Ascending aorta (tissue), 2 donors: Measurements from ENCODE around the gene ZNF800. TPM values are rescaled to one million over a fixed set of nuclear protein-coding genes. Genes with fewer than 3 reads are reported as not detected.

Experiments used
- DNase-seq, 2 donors: peaks; one replicate each; pipeline ENCODE4 v3.0.0-alpha.2; 2019; ENCODE audit warnings: low spot score in 2 of 2
- H3K27ac ChIP-seq, 2 donors: fragments of 200-600 bp; sonication (generic); one replicate each; pipeline ENCODE4 v1.5.1; 2016 to 2017; ENCODE audit warnings: mild to moderate bottlenecking in 1 of 2
- H3K27me3 ChIP-seq: fragments of 200-600 bp; sonication (generic); one replicate; pipeline ENCODE4 v1.5.1; 2017
- H3K36me3 ChIP-seq, 2 donors: fragments of 200-600 bp; sonication (generic); one replicate each; pipeline ENCODE4 v1.5.1; 2016
- H3K4me1 ChIP-seq, 2 donors: fragments of 200-600 bp; sonication (generic); one replicate each; pipeline ENCODE4 v1.5.1; 2016 to 2017; ENCODE audit warnings: mild to moderate bottlenecking in 1 of 2
- H3K4me3 ChIP-seq, 2 donors: fragments of 200-600 bp; sonication (generic); one replicate each; pipeline ENCODE4 v1.5.1; 2016 to 2017; ENCODE audit warnings: mild to moderate bottlenecking in 1 of 2
- H3K9me3 ChIP-seq, 2 donors: fragments of 200-600 bp; sonication (generic); one replicate each; pipeline ENCODE4 v1.5.1; 2016
- intact Hi-C: fragments of 100-400 bp; cut with DNase I; formaldehyde crosslinking; loops from one replicate; pipeline ENCODE4 v1.15.1; 2023
- total RNA-seq: library from RNA; depleted of rRNA; stranded (reverse); fragments of >200 nt; gene quantifications from one replicate; pipeline ENCODE4 v1.1.0, GENCODE V29; 2016
- TF ChIP-seq, protein P1 (sequence below), 3 experiments: fragments of 200-600 bp in 2 of 3; fragments of 450-650 bp in 1 of 3; sonication (generic) in 2 of 3; IDR thresholded peaks; one replicate each; pipeline ENCODE4 v1.5.1; 2016 to 2019; ENCODE audit warnings: antibody characterized with exemption in 3 of 3, mild to moderate bottlenecking in 1 of 3, moderate library complexity in 1 of 3

ZNF800 gene
- total RNA-seq, 1 donor from 2014 or later: 36.9 TPM

DNA sequence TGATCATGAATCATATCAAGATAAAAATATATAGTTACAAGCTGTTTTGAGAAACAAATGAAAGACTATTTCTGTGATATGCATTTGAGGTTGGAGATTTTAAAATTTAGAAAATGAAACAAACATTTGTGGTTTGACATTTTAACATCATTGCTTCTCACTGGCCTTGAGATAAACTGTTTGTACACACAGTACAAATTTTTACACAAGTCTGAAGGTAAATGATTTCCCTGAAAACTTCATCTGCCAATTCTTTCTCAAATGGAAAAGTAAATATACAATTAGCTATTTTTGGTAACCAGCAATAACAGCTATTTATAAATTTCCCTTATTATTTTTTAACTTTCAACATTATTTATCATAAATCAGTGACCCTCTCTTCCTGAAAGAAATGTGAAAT, 38.6 kb downstream of the ZNF800 start:
- H3K27ac ChIP-seq: no peak overlapping the region
- no peaks in the 10 kb centered on the region for H3K27me3 ChIP-seq
- H3K36me3 ChIP-seq: no peaks in the 10 kb centered on the region
- TF ChIP-seq, protein P1, sequence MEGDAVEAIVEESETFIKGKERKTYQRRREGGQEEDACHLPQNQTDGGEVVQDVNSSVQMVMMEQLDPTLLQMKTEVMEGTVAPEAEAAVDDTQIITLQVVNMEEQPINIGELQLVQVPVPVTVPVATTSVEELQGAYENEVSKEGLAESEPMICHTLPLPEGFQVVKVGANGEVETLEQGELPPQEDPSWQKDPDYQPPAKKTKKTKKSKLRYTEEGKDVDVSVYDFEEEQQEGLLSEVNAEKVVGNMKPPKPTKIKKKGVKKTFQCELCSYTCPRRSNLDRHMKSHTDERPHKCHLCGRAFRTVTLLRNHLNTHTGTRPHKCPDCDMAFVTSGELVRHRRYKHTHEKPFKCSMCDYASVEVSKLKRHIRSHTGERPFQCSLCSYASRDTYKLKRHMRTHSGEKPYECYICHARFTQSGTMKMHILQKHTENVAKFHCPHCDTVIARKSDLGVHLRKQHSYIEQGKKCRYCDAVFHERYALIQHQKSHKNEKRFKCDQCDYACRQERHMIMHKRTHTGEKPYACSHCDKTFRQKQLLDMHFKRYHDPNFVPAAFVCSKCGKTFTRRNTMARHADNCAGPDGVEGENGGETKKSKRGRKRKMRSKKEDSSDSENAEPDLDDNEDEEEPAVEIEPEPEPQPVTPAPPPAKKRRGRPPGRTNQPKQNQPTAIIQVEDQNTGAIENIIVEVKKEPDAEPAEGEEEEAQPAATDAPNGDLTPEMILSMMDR (IDR thresholded peaks at IDR 0.05): no peak
- no peak for DNase-seq
- intact Hi-C loops: no loop called here
- H3K4me3 ChIP-seq: no peak overlapping the region
- no peaks in the 10 kb centered on the region for H3K9me3 ChIP-seq
- no peaks in the 10 kb centered on the region for H3K4me1 ChIP-seq

- intact Hi-C loops: no loop called here
- Histone ChIP-seq H3K4me1 (peaks cover 0 to 2% of the 10 kb centered on the region in 2 donors), H3K27me3 (no peaks in the 10 kb centered on the region), H3K4me3 (no peak overlapping the region), H3K9me3 (no peaks in the 10 kb centered on the region), H3K27ac (no peak overlapping the region), H3K36me3 (no peaks in the 10 kb centered on the region)
- DNase-seq: no peak
- TF ChIP-seq, protein P1 (IDR thresholded peaks at IDR 0.05): no peak
These were observed 41.9 kb downstream of the ZNF800 start for GRCh38 chr7:127350586-127350985.

- intact Hi-C loops: no loop called here
These were observed 42.6 kb downstream of the ZNF800 start for GRCh38 chr7:127349881-127350280.

GRCh38 chr7:127348247-127348631, 44.3 kb downstream of the ZNF800 start:
- Histone ChIP-seq H3K27me3 (no peaks in the 10 kb centered on the region), H3K36me3 (no peaks in the 10 kb centered on the region), H3K27ac (no peak overlapping the region), H3K9me3 (no peaks in the 10 kb centered on the region), H3K4me3 (peak overlapping the region; percentile 52 to 57), H3K4me1 (peaks cover 0 to 2% of the 10 kb centered on the region in 2 donors)
- intact Hi-C loops: no loop called here
- DNase-seq: no peak
- TF ChIP-seq, protein P1 (IDR thresholded peaks at IDR 0.05): no peak

More at GRCh38 chr7:127349881-127350280, 42.6 kb downstream of the ZNF800 start:
- H3K27me3 ChIP-seq: no peaks in the 10 kb centered on the region
- H3K27ac ChIP-seq: no peak overlapping the region
- no peaks in the 10 kb centered on the region for H3K9me3 ChIP-seq
- TF ChIP-seq, protein P1 (IDR thresholded peaks at IDR 0.05): no peak
- no peak overlapping the region for H3K4me3 ChIP-seq
- peaks cover 0 to 2% of the 10 kb centered on the region in 2 donors for H3K4me1 ChIP-seq
- DNase-seq: no peak
- no peaks in the 10 kb centered on the region for H3K36me3 ChIP-seq

DNA sequence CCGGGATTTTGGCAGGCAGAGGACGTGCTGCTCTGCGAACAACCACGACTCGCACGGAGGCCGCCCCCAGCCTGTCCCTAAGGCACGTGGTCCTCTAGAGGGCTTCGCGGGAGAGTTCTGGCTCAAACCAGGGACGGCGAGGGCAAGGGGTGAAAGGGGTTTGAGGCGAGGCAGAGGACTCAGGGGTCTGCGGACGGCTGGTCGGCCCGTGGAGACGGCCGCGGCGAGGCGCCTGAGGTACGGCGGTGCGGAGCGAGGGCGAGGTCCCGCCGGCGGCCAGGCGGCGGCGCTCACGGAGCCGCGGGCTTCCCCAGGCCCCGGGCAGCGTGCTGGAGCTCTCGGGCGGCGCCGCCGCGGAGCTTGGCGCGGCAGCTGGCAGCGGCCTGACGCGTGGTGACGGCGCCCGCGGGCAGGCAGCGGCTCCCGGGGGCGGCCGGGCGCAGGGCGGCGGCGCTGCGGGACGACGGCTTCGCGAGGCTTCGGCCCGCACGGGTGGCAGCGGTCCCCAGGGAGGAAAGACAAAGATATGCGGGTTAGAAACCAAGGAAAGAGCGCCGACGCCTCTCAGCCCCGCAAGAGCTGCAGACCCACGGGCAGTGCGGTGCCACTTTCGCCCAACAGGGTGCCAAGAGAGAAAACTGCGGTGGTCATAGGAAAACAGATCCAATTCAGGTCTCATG, 44.8 kb downstream of the ZNF800 start:
- intact Hi-C loops: no loop called here
- DNase-seq: peak in 1 of 2 donors; percentile 69
- no peaks in the 10 kb centered on the region for H3K27me3 ChIP-seq
- H3K4me1 ChIP-seq: peaks cover 0 to 2% of the 10 kb centered on the region in 2 donors
- no peak overlapping the region for H3K27ac ChIP-seq
- TF ChIP-seq, protein P1 (IDR thresholded peaks at IDR 0.05): peak in 2 of 3 experiments; percentile 15 to 38
- H3K36me3 ChIP-seq: no peaks in the 10 kb centered on the region
- H3K4me3 ChIP-seq: peak overlapping the region; percentile 52 to 57
- no peaks in the 10 kb centered on the region for H3K9me3 ChIP-seq
